ENCODE data around the gene HAO1.

GRCh38 chr20:7868108-7868507, 72.2 kb downstream of the HAO1 start:
- TF ChIP-seq, protein P1, sequence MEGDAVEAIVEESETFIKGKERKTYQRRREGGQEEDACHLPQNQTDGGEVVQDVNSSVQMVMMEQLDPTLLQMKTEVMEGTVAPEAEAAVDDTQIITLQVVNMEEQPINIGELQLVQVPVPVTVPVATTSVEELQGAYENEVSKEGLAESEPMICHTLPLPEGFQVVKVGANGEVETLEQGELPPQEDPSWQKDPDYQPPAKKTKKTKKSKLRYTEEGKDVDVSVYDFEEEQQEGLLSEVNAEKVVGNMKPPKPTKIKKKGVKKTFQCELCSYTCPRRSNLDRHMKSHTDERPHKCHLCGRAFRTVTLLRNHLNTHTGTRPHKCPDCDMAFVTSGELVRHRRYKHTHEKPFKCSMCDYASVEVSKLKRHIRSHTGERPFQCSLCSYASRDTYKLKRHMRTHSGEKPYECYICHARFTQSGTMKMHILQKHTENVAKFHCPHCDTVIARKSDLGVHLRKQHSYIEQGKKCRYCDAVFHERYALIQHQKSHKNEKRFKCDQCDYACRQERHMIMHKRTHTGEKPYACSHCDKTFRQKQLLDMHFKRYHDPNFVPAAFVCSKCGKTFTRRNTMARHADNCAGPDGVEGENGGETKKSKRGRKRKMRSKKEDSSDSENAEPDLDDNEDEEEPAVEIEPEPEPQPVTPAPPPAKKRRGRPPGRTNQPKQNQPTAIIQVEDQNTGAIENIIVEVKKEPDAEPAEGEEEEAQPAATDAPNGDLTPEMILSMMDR (IDR thresholded peaks at IDR 0.05) = no peak
- TF ChIP-seq POLR2A (IDR thresholded peaks at IDR 0.05) (no peak), EP300 (IDR thresholded peaks at IDR 0.05) (no peak)

All from ovary (tissue), 3 donors.